A204.1 (cell line): Measurements from ENCODE around the gene CLSTN1.
"Not testable (repeated sequence)": the region's sequence is repeated elsewhere in the genome, so short reads cannot be mapped to it uniquely, and the experiment has no call there.

ENCODE experiments used
- FAIRE-seq: peaks from 2 replicates; lab custom pipeline; 2012; peaks lifted over from hg19 to GRCh38; lab: Jason Lieb, UNC

Gene CLSTN1

DNA sequence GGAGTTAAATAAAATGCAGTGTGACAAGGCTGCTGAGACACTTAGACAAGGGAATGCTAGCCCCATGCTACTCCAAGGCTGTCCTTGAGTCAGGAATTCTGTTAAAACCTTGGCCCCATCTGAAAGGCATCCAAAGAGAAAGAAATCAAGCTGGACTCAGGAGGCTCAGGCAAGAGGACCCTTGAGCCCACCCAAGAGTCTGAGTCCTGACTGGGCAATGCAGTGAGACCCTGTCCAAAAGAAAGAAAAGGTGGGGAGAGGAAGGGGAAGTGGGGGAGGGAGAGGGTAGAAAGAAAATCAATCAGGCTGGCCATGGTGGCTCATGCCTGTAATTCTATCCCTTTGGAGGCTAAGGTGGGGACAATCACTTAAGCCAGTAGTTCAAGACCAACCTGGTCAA, 26.7 kb downstream of the CLSTN1 start:
- FAIRE-seq = no peak

DNA sequence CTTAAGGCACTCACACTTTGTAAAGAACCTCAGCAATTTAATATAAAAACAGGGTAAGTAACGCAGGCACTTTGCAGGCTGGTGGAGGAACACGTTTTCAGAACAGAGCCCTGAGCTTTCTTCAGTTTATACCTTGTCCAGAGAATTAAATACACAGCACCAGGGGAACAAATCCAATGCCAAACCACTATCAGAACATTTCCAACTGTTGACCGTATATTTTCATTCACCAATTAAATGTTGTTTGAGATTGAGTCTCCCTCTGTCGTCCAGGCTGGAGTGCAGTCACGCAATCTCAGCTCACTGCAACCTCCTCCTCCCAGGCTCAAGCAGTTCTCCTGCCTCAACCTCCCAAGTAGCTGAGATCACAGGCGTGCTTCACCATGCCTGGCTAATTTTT, 29.7 kb downstream of the CLSTN1 start:
- FAIRE-seq = no peak

DNA sequence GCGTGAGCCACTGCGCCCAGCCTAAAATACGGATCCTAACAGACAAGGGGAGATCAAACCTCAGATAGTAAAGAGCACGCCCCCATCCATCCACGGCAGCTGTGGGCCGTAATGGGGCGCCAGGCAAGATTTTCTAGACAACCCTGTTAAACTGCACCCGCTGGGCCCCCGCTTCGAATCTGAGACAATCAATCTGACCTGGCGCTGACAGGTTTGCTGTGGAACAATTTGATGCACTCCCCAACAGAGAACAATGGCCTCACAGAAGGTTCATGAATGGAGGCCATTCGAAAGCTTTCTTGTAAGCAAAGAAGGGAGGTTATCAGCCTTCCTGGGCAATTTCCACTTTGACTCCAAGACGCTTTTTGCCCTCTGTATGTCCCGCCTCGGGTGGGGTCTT, 30.5 kb downstream of the CLSTN1 start:
- FAIRE-seq = no peak

DNA sequence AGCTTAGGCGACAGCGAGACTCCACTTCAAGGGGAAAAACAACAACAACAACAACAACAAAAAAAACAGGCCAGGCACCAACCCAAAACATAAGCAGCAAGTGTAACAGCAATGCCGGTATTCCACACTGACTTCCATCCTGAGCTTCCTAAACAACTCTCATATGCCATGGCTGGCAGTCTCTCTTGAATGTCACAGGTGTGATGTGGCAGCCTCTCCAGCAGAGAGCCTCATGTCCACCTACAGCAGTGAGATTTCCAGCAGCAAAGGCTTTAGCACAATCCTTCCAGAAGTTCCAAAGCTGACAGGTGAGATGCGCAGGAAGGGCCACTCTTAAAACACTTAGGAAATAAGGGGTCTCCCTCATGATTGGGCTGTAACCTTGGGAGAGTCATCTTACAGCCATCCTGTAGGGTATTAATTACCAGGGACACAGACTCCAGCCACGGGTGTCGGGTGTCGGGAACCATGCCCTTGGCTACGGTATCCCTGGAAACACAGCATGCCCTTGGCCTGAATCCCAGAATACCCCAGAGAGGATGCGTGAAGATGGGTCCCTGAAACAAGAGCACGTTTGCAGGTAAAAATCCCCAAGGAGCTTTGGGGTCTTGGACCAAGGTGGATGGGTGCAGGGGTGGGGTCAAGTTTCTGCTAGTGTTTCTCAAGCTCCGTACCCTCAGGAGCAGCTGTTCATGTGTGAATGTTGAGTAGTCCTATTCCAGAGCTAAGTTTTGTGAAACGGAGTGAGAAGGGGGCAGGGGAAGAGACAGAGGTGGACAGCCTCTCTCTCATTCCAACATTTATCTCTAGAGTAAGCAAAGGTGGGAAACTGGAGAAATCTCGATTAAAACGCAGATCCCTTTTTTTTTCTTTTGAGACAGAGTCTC, 31.4 kb downstream of the CLSTN1 start:
- FAIRE-seq = no peak

DNA sequence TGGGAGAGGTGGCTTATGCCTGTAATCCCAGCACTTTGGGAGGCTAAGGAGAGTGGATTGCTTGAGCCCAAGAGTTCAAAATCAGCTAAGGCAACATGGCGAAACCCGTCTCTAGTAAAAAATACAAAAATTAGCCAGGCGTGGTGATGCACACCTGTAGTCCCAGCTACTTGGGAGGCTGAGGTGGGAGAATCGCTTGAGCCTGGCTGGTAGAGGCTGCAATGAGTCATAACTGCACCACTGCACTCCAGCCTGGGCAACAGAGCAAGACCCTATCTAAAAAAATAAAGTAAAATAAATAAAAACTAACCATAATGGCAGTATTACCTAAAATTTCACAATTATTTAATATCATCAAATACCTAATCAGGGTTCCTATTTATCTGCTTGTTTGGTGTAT, 34.1 kb downstream of the CLSTN1 start:
- FAIRE-seq = not testable (repeated sequence)

DNA sequence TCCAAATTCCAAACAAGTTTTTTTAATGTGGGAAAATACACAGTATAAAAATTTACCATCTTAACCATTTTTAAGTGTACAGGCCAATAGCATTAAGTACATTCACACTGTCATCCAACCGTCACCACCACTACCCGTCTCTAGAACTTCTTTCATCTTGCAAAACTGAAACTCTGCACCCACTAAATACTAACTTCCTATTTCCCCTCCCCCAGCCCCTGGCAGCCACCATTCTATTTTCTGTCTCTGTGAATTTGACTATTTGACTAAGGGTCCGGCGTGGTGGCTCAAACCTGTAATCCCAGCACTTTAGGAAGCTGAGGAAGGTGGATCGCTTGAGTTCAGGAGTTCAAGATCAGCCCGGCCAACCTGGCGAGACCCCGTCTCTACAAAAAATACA, 36.1 kb downstream of the CLSTN1 start:
- no peak for FAIRE-seq

DNA sequence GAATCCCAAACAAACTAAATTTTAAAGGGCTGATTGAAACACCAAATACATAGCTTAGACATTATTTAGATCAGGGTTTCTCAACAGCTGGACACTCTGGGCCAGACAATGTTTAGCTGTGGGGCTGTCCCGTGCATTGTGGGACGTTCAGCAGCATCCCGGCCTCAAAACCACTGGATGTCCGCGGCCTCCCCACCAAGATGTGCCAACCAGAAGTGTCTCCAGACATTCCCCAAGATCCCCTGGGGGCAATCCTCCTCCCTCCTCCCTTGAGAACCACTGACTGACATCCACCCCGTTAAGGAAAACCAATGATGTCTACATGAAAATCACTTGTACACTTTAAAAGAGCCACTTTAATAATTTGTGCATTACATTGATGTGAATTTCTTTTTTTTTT, 38.4 kb downstream of the CLSTN1 start:
- FAIRE-seq = no peak

DNA sequence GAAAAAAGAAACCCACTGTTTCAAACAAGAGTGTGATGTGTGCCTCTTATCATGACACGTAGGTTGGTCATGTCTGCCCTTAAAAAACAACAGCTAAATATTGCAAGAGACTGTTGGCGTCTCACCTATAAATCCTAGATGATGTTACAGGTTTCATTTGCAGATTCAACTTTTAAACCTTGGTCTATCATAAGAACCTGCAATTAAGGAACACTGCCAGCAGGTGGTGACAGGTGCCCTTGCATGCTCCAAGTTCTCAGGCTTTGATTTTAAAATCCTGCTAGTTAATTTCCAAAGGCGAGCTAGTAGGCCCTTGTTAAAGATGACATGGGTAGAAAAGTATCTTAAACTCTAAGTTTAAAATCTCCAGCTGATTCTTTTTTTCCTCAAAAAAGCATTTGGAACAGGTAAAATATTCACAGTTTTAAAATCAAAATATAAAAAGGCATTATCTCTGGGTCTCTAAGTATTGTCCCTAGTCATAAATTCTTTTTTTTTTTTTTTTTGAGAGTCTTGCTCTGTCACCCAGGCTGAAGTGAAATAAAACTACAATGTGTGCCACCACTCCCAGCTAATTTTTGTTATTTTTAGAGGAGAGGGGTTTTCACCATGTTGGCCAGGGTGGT, 39.1 kb downstream of the CLSTN1 start:
- FAIRE-seq = no peak

DNA sequence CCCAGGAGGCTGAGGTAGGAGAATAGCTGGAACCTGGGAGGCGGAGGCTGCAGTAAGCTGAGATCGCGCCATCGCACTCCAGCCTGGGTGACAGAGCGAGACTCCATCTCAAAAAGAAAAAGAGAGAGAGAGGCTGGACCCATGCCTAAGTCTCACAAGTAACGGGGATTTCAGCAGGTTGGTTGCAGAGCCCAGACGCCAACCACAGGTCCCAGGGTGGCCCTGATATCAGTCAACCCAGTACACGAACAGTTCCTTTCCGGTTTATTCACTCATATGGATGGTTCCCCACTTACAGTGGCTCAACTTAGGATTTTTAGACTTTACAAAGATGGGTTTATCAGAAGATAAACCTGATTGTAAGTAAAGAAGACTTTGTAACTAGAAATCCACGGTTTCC, 40.9 kb downstream of the CLSTN1 start:
- no peak for FAIRE-seq

DNA sequence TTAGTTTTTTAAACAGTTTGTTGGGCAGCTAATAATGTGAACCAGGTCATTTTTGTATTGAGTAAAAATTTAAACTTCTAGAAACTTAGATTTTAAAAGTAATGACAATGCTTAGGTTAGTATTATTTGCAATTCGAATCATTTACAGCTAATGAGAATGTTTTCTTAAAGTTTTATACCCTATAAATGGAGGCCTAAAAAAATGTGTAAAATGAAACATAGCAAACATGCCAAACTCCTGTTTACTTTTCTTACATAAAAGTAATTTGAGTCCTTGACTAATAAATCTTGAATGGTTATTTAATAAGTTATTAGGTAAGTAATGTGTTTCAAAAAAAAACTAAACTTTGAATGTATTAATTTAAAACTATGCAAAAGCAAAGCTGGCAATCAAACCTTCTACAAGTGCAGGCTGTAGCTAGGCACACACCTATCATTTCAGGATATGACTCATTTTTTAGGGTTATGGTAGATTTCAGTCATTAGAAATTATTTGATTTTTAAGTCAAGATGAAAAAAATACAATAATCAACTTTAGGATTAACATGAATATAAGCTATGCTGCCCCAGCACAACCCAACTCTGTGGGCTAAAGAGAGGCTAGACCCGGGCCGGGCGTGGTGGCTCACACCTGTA, 41.5 kb downstream of the CLSTN1 start:
- FAIRE-seq = peak; percentile 9

DNA sequence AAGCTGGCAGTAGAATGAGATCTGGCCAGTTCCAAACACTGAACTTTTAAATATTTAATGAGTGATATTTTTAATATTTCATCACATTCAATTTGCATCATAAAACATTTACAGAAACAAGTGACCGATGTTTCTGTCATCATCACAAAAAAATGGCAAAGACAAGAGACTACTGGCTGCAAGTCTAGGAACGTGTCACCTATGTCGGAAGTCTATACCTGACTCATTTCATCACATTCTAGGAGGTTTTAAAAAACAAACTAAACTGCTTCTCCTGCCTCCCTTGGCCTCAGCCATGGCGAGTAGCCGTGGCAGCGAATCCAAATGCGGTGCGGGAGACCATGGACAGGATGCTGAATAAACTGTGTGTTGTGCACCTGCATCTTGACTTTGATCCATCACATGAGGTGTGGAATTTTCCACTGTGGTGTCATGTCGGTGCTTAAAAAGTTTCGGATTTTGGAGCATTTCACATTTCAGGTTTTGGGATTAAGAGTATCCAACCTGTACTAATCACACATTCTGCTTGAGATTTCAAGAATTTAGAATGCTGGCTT, 43.1 kb downstream of the CLSTN1 start:
- FAIRE-seq = no peak

DNA sequence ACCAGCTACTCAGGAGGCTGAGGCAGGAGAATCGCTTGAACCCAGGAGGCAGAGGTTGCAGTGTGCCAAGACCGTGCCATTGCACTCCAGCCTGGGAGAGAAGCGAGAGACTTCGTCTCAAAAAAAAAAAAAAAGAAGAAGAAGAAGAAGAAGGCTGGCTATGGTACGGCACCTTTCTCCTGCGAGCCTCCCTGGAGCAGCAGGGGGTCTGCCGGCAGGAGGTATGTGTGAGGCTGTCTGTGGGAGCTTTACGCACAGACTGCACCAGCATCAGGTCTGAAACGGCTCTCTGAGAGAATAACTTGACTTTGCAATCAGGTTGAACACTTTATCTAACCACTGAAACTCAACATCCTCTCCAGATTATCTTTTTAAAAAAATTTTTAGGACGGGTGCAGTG, 44.9 kb downstream of the CLSTN1 start:
- FAIRE-seq = no peak

DNA sequence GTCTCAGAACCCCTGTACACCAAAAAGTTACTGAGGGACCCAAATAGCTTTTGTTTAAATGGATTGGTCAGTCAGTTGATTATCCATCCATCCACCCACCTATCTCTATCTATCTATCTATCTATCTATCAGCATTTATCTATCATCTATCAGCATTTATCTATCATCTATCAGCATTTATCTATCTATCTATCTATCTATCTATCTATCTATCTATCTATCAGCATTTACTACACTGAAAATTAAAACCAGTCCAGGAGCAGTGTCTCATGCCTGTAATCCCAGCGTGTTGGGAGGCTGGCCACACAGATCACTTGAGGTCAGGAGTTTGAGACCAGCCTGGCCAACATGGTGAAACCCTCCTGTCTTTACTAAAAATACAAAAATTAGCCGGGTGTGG, 47.1 kb downstream of the CLSTN1 start:
- FAIRE-seq = no peak

DNA sequence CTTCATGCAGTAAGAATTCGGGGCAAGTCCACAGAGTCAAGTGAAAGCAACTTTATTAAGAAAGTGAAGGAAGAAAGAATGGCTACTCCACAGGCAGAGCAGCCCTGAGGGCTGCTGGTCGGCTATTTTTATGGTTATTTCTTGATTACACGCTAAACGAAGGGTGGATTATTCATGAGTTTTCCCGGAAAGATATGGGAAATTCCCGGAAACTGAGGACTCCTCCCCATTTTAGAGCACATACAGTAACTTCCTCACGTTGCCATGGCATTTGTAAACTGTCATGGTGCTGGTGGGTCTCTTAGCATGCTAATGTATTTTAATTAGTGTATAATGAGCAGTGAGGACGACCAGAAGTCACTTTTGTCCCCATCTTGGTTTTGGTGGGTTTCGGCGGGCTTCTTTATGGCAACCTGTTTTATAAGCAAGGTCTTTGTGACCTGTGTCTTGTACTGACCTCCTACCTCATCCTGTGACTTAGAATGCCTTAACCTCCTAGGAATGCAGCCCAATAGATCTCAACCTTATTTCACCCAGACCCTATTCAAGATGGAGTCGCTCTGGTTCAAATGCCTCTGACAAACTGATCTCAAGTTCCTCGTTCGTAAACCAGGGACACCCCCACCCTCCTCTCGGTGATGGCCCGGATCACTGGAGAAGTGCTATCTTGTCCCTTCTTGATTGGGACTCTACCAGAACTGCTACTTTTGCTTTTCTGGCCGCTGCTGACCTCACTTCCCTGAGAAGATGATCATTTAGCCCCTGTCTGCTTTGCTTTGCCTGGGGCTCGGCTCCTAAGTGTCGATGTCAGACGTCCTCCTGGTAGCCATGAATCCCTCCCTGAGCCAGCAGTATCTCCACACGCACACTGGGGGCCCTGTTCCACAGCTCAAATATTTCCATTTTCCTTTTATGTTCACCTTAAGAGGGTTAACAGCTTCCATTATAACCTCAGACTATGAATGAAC, 48.8 kb downstream of the CLSTN1 start:
- FAIRE-seq = no peak

DNA sequence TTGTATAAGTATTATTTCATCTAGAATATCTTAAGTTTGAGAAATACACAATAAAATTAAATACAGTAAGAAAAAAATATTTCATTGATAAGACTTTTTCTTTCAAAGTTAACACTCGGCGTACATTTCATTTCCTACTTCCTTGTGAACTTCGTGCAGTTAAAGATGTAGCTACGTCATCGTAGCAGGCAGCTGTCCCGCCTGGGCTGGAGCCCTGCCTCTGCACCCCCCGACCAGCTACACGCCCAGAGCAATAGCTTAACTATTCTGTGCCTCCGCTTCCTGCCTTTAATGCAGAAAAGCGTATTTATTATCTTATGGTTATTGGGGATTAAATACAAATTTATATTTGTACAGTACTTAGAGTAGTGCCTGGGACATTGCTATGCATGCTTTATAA, 53.5 kb downstream of the CLSTN1 start:
- FAIRE-seq = no peak

DNA sequence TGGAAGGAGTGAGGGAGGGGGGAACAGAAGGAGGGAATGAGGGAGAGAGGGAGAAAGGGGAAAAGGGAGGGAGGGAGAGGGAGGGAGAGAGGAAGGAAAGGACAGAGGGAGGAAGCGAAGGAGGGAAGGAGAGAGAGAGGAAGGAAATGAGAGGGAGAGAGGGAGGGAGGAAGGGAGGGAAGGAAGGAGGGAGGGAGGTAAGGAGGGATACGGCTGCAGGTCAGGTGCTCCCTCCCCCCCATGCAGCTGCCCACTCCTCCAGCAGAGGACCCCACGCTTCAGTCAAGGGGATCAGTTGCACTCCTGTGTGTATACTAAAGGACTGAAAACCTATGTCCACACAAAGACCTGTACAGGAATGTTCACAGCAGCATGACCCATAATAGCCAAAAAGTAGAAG, 54.8 kb downstream of the CLSTN1 start:
- FAIRE-seq = no peak

DNA sequence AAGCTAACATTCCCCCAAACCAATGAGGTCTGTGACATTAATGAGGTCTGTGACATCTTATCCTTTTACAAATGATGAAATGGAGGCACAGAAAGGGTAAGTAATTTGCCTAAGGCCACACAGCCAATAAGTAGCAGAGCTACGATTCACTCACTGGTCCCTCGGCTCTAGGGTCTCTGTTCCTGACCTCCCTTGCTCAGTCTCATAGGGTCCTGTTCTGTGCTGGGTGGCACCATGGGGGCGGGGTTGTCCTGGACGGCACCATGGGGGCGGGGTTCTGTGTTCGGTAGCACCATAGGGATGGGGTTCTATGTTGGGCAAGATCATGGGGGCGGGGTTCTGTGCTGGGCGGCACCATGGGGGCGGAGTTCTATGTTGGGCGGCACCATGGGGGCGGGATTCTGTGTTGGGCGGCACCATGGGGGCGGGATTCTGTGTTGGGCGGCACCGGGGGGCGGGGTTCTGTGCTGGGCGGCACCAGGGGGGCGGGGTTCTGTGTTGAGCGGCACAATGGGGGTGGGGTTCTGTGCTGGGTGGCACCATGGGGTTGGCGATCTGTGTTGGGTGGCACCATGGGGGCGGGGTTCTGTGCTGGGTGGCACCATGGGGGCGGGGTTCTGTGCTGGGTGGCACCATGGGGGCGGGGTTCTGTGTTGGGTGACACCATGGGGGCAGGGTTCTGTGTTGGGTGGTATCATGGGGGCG, 55.6 kb downstream of the CLSTN1 start:
- no peak for FAIRE-seq

DNA sequence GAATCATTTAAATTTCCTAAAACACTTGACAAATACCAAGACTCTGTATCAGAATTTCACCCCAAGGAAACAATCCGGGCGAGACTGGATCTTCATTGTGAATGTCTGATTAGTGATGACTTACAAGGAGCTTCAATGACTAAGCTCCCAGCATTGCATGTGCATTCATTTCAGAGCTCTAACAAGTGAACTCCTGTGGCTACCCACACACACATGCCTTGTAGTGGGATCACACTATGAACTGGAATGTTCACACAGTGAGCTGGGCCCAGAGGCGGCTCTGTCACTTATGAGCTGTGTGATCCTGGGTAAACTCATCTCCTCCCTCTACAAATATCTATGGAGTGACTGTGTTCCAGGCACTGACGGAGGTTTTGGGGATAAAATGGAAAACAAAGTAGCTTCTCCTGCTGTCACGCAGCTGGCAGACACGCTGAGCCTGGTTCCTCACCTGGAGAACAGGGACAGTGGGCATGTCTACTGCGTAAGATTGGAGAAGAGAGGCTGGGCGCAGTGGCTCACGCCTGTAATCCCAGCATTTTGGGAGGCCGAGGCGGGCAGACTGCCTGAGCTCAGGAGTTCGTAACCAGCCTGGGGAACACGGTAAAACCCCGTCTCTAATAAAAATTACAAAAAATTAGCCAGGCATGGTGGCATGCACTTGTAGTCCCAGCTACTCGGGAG, 56.9 kb downstream of the CLSTN1 start:
- no peak for FAIRE-seq

DNA sequence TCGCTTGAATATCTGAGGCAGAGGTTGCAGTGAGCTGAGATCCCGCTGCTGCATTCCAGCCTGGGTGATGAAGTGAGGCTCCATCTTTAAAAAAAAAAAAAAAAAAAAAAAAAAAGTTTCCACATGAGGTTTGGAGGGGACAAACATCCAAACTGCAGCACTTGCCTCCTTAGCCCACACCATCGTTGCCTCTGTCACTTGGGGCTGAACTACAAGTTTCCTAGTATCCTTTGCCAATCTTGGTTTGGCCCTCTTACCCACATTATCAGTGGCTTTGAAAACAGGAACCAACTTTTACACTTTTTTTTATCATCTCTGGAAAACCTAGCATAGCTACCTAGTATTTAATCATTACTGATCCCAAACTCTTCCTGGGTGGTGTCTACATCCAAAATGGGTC, 59.2 kb downstream of the CLSTN1 start:
- FAIRE-seq = no peak

DNA sequence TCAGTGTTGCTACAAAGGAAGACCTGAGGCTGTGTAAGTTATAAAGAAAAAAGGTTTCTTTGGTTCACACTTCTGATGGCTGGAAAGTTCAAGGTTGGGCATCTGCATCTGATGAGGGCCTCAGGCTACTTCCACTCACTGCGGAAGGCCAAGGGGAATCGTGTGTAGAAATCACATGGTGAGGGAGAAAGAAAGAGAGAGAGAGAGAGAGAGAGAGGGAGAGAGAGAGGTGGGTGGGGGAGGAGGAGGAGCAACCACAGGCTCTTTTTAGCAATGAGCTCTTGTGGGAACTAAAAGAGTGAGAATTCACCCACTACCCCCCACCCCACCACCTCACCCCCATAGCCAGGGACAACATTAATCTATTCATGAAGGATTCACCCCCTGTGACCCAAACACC, 59.9 kb downstream of the CLSTN1 start:
- no peak for FAIRE-seq

DNA sequence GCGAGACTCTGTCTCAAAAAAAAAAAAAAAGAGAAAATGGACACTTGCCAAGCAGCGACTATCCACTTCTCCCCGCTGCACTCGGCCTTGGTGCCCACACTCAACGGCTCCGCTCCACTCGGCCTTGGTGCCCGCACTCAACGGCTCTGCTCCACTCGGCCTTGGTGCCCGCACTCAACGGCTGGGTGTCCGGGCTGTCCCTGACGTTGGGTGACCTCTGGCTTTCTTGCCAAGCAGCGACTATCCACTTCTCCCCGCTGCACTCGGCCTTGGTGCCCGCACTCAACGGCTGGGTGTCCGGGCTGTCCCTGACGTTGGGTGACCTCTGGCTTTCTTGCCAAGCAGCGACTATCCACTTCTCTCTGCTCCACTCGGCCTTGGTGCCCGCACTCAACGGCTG, 61.3 kb downstream of the CLSTN1 start:
- FAIRE-seq = not testable (repeated sequence)
